Femur (tissue), 1 donor: ENCODE results near the gene TYROBP.
A peak's percentile ranks its signal among the peaks of the same experiment; 100 is the strongest.

Experiments used
- DNase-seq: peaks from one replicate; pipeline ENCODE4 v3.0.0-alpha.2; 2017

The TYROBP gene

DNA sequence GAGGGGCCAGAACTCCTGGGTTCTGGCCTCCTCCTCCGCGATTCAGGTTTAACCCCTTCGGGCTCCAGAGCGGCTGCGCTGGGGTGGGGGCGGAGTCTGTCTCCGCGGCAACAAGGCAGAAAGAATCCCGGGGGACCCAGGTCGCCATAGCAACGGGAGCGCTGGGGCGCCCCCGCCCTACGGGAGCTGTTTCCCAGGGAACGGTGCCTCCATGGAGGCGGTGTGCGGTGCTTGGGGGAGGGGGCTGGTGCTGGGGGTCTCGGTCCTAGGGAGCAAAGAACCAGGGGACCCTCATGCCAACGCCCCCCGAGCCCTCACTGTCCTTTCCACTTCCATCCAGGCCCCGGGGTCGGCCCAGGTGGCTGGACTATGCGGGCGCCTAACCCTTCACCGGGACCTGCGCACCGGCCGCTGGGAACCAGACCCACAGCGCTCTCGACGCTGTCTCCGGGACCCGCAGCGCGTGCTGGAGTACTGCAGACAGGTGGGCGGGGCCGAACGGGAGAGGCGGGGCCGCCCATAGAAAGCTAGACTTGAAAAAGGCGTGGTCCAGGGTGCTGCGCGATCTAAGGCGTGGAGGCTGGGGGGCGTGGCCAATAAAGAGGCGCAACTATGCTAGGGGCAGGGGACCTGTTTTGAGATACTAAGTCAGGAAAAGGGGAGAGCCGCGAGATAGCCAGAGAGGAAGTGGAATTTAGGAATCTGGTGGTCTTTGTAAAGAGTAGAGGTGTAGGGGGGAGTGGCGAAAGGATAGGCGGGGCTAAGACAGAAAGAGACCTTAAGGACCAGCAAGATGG lies 38.6 kb downstream of the TYROBP start:
- peak; percentile 67 for DNase-seq

DNA sequence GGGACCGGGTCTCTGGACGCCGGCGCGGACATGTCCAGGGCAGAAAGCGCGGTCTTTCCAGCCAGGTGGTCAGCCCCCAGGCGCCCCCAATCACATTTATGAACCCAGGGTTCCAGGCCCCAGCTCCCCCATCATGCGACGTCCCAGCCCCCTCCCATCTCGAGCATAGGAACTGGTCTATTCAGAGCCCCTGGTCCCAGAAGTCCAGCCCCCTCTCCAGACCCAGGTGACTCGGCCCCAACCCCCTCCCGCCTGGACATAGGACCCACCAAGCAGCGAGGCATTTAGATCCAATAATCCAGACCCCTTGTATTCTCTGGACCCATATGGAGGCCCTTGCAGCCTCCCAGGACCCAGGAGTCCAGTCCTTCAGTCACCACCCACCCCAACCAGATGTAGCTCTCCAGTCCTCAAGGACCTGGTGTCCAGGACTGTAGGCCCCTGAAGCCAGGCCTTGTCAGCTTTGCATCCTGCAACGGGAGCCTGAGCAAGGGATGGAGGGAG lies 39.2 kb downstream of the TYROBP start:
- DNase-seq = no peak

DNA sequence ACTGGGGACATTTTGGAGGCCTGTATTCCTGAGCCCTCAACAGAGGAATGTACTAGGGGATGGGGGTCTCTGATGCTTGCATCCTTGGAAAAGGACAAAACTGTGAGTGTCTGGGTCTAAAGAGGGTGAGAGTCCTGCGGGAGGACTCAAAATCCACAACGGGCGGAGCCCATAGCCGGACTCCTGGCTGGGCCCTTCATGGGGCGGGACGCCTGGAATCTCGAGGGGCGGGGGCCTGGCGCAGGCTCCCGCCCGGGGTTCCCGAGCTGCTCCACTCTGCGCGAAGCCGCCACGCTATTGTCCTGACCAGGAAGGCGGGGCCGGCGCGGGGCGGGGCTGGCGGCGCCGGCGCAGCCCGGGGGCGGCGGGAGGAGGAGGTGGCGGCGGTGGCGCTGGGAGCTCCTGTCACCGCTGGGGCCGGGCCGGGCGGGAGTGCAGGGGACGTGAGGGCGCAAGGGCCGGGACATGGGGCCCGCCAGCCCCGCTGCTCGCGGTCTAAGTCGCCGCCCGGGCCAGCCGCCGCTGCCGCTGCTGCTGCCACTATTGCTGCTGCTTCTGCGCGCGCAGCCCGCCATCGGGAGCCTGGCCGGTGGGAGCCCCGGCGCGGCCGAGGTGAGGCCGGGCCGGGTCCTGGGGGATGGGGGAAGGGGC lies 39.8 kb downstream of the TYROBP start, which contains the start of gene APLP1:
APLP1 (plus strand) TSS at position 403 of the 651 bp plus-strand sequence; CDS start at position 466, 63 bp downstream.
- DNase-seq = peak; percentile 71

DNA sequence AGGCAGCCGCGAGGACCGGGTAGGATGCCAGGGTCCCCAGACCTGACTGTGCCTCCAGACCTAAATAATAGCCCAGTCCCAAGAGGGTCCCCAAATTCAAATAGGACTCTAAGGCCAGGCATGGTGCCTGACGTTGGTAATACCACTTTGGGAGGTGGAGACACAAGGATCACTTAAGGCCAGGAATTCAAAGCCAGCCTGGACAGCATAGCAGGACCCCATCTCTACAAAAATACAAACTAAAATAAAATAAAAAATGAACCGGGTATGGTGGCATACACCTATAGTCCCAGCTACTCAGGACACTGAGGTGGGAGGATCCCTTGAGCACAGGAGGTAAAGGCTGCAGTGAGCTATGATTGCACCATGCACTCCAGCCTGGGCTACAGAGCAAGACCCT lies 45.1 kb downstream of the TYROBP start:
- DNase-seq = no peak

DNA sequence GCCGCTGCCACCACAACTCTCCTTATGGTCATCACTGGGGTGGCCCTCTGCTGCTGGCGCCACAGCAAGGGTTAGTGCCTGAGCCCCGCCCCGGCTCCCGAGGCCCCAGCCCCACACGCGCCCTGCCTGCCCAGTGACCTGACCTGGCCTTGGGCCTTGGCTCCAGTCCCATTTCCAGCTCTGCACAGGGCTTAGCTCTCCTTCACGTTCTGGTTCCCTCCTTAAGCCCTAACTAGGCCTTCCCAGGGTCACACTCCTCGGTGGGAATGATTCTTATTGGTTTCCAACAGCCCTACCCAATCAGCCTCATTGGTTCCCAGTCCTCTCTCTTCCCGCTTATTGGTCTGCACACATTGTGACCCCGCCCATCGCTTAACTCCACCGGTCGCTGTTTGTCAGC lies 45.6 kb downstream of the TYROBP start:
- no peak for DNase-seq

DNA sequence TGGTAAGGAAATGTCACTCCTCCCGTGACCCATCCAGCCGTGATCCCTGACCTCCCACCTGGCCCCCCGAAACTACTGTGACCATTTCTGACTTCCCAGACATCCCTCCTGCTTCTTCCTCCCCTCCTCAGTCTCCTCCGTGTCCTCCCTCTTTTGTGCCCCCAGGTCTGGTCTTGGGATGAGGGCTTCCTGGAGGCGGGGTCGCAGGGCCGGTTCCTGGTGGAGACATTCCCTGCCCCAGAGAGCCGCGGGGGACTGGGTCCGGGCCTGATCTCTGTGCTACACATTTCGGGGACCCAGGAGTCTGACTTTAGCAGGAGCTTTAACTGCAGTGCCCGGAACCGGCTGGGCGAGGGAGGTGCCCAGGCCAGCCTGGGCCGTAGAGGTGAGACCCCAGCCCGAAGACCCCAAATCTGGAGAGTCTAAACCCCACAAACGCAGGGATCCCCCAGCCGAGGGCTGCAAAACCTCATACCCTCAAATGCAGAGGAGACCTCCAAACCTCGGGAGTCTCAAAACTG lies 46.4 kb downstream of the TYROBP start:
- DNase-seq = no peak

DNA sequence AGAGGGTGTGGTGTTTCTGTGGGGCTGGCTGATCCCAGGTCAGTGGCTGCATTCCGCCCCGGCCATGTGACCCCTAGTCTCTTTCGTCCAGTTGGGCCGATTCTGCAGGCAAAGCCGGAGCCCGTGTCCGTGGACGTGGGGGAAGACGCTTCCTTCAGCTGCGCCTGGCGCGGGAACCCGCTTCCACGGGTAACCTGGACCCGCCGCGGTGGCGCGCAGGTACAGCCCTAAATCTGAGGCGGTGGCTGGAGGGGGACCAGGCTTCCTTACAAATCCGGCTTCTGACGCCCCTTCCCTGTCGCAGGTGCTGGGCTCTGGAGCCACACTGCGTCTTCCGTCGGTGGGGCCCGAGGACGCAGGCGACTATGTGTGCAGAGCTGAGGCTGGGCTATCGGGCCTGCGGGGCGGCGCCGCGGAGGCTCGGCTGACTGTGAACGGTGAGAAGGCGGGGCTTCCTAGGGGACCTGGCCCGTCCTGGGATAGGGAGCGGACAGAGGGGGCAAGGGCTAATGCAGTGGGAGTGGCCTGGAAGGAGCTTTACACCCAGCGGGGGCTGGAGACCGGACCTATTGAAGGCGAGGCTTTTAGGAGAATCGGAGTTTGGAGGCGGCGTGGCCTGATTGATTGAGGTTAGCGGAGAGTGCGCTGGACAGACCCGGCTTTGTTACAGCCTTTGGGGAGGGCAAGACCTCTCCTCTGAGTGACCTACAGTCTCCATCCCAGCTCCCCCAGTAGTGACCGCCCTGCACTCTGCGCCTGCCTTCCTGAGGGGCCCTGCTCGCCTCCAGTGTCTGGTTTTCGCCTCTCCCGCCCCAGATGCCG lies 47.1 kb downstream of the TYROBP start:
- no peak for DNase-seq

DNA sequence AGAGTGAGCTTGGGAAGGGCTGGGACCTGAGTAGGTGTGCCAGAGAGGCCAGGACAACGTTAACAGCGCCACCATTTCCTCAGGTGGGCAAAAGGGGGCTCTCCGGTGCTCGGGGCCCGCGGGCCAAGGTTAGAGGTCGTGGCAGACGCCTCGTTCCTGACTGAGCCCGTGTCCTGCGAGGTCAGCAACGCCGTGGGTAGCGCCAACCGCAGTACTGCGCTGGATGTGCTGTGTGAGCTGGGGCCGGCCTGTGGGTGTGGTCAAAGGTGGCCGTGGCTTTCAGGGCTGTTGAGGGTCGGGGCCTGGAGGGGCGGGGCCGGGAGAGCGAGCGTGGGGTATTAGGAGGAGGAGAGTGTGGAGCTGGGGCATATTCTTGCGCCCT lies 47.7 kb downstream of the TYROBP start:
- no peak for DNase-seq

DNA sequence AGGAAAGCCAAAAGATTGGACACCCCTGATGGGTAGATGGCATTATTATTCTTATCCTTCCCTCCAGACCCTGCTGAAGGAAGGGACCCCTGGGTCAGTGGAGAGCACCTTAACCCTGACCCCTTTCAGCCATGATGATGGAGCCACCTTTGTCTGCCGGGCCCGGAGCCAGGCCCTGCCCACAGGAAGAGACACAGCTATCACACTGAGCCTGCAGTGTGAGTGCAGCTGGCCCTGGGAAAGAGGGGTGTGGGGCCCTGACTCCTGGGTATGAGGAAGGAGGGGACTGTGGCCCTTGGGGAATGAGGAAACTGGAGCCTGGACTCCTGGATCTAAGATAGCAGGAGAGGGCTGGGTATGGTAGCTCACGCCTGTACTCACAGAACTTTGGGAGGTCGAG lies 48.7 kb downstream of the TYROBP start:
- no peak for DNase-seq

DNA sequence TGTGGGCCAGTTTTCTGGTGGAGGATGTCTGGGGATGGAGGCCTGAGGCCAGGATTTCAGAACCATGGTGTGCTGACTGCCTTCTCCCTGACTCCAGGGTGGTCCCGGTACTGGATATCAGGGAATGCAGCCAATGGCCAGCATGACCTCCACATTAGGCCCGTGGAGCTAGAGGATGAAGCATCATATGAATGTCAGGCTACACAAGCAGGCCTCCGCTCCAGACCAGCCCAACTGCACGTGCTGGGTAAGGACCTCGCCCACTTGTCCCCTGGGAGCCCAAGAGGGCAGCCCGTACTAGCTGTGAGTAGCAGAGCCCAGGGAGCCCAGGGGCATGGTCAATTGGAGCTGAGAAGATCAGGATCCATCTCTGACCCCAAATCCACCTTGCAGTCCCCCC lies 49.8 kb downstream of the TYROBP start:
- no peak for DNase-seq

DNA sequence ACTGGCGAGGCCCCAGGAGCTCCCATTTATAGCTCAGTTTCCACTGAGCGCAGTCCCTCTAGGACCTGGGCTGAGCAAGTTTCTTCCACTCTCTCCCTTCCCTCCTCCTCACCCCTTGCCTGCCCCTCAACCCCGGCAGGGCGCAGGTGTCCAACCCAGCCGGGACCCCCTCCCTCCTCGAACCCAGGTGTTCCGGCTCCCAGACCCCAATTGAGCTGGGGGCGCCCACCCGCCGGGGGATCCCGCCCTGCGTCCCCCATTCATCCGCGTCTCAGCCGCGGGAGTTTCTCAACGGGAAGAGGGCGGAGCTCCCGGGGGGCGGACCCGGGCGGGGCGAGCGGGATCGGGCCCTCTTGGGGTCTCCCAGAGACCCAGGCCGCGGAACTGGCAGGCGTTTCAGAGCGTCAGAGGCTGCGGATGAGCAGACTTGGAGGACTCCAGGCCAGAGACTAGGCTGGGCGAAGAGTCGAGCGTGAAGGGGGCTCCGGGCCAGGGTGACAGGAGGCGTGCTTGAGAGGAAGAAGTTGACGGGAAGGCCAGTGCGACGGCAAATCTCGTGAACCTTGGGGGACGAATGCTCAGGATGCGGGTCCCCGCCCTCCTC lies 51.4 kb downstream of the TYROBP start, which contains the start of gene KIRREL2:
KIRREL2 (plus strand) TSS at position 366 of the 604 bp plus-strand sequence; CDS start at position 575, 209 bp downstream.
- peak; percentile 38 for DNase-seq
